ENCODE measurements around the gene IFI27.
"Not testable (repeated sequence)": the region's sequence is repeated elsewhere in the genome, so short reads cannot be mapped to it uniquely, and the experiment has no call there.

Gene IFI27

DNA sequence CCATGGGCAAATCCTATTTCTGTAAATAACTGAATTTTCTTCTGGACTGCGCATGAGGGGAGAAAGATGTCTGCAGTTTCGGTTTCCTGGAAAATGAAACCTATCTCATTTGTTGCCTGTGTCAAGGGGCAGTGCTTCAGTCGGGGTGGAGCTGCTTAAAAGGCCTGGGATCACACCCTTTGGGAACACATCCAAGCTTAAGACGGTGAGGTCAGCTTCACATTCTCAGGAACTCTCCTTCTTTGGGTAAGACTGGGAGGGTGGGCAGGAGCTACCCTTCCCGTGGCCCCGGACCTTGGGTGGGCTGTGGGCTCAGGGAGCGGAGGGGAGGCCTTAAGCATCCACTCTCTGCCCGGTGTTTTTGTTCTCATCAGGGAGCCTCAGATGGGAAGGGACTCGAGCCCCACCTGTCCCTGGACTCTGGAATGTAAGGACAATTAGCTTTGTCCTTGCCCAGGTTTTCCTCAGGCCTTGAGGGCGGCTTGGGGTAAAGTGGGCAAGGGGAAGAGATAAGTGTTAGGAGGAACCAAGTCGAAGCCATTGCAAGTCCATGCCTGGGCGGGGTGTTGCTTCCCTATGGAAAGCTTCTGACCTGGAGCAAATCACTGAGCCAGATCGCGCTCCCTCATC, at the start of gene IFI27:
Gene IFI27 (plus strand): TSS at position 185 of the 630 bp plus-strand sequence.
- no peak for DNase-seq (ENCODE audit: low spot score)

DNA sequence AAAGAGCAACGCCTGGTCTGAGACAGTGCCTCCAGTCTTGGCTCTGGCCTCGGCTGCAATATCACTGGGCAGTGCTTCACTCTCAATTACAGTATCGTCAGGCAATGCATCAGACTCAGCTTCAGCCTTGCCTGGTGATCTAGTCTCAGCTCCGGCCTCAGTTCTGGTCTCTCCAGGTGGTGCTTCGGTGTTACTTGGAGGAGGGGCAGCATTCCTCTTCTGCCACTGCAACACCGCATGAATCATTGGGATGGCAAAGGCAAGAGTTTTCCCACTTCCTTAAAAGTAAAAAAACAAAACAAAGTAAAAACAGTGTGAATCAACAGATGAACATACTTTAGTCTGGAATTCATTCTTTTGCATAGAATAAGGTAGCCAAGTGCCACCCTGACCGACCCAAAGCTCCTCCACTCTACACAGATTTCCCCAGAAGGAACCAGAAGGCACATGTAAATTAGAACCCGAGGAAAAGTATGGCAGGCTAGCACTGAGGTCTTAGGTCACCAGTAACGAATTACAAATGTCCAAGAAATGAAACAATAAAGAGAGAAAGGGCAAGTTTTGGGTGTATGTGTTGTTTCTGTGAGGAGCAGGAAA, 48.1 kb upstream of the IFI27 start:
- no peak for DNase-seq (ENCODE audit: low spot score)

DNA sequence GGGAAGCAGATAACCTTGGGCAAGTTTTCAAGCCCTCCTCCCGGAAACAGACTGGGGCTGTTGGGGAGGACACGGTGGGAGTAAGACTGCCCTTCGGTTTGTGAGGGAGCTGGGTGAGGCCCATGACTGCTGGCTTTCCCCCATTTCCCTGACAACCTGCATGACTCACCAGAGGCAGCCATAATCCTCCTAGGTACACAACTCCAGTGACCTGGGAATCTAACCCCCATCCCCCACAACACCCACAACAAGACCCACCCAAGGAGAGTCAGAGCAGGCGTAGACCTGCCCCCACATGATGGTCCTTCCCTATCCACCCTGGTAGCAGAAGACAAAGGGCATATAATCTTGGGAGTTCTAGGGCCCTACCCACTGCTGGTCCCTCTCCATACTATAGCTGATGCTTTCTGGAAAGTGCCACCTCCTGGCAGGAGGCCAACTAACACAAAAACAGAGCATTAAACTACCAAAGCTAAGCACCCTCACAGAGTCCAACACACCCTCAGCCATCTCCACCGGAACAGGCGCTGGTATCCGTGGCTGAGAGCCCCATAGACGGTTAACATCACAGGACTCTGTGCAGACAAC, 44.4 kb upstream of the IFI27 start:
- DNase-seq (ENCODE audit: low spot score), result peak; percentile 22

DNA sequence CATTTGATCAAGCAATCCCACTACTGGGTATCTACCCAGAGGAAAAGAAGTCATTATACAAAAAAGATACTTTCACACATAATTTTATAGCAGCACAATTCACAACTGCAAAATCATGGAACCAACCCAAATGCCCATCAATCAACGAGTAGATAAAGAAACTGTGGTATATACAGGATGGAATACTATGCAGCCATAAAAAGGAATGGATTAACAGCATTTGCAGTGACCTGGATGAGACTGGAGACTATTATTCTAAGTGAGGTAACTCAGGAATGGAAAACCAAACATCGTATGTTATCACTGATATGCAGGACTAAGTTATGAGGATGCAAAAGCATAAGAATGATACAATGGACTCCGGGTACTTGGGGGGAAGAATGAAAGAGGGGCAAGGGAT, 38.5 kb upstream of the IFI27 start:
- DNase-seq (ENCODE audit: low spot score), result not testable (repeated sequence)

DNA sequence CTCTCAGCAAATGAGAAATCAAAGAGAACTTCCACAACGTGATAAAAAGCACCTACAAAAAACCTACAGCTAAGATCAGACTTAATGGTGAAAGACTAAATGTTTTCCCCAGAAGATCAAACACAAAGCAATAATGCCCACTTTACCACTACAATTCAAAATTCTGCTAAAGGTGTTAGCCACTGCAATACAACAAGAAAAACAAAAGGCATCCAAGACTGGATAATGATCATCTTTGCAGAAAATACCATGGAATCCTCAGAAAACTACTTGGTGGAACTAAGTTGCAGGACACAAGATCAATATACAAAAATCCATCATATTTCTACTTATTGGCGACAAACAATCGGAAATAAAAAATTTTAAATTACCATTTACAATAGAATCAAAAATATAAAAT, 36.0 kb upstream of the IFI27 start:
- no peak for DNase-seq (ENCODE audit: low spot score)

DNA sequence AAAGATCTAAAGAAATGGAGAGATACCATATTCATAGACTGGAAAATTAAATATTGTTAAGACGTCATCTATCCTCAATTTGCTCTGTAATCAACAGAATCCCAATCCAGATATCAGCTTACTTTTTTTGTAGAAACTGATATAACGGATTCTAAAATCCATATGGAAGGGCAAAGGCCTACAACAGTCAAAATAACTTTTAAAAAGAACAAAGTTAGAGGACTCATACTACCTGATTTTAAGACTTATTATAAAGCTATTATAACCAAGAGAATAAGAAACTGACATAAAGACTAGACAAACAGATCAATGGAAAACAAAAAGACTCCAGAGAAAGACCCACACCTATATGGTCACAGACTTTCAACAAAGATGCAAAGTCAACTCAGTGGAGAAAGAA, 35.5 kb upstream of the IFI27 start:
- DNase-seq (ENCODE audit: low spot score), result no peak

DNA sequence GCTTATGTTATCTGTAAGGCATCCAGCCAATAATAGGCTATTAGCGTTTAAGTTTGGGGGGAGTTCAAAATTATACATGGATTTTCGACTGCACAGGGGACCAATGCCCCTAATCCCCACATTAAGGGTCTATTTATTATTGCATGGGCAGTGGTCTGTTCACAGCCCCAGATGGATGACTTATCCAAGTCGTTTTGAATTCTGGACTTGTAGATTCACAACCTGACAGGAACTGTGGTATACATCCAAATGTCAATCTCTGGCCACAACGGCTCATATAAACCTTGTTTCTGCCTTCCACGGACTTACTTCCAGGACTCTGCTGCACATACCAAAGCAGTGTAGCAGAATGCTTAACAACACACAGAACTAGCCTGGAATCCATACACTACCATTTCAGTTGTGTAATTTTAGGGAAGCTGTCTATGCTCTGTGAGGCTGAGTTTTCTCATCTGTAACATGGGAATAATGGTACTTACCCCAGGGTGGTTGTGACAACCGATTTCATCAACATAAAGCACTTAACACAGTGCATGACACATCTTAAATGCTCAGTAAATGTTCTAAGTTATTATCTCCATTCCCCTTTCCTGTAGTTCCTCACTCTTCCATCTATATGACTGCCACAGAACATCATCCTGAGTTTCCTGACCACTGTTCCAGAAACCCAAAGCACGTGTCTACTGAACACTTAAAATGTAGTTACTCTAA, 33.3 kb upstream of the IFI27 start:
- no peak for DNase-seq (ENCODE audit: low spot score)

DNA sequence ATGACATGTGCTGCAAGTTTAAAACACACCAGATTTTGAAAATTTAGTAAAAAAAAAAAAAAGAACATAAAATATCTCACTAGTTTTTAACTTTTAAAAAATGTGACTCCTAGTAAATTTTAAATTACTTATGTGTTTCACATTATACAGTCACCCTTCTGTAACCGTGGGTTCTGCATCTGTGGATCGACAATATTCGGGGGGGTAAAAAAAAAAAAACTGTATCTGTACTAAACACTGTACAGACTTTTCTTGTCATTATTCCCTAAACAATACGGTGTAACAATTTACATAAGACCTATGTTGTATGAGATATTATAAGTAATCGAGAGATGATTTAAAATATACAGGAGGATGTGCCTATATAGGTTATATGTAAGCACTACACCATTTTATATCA, 32.7 kb upstream of the IFI27 start:
- no peak for DNase-seq (ENCODE audit: low spot score)

DNA sequence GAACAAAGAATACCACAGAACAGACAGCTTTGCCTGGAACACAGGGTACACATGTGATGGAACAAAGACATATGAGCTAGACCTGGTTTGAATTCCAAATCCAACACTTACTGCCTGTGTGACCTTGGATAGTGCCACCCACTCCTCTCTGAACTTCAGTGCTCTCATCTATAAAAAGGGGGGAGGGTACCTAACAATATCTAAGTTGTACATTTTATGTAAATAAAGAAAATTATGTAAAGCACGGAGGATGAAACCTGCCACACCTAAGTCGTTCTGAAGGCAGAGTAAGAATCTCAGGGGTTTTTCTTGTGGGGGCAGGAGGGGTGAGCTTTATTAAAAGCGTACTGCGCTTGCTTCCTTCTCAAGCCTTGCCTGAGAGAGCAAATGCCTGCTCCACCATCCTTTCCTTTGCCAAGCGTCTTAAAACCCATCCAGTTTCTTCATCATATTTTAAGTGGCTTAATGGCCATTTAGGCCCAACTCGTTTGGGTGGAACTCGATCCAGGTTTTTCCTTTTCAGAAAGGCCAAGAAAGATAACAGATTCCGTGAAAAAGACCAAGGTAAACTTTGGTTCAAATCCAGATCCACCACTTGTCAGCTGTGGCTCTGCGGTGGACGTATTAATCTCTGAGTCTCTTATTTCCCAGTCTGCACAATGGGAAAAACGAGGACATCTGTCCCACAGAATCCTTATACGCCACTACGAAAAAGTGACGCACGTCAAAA, 30.5 kb upstream of the IFI27 start:
- peak; percentile 41 for DNase-seq (ENCODE audit: low spot score)

DNA sequence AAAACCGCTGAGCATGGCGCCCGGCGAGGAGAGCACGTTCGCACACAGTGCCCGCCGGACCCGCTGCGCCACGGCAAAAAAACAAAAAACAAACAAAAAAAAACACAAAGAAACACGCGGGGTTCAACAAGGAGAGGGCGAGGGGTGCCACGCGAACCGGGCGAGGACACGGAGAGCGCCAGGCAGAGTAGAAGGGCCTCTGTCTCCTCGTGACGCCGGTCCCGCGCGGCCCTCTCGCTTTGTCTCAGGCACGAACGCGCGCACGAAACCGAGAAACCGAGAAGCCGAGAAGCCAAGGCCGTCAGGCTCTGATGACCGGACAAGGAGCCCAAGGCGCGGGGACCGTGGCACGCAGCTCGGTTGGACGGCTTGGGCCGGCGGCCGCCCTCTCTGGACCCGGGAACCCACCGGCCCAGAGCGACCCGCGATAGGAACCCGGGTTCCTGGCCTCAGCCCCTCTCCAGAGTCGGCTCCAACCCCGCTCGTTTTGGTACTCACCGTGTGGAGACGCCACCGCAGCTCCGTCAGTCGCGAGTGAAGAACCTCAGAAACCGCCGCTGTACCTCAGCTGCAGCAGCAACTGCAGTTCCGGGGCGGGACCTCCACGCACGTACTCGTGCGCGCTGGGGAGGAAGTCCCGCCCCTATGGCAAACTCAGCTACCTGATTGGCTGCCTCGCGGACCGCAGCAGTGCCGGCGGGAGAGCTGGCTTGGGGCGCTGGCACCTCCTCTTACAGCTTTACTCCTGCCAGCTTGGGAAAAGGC, 29.7 kb upstream of the IFI27 start, which contains the start of the genes DDX24 and IFI27L1:
Gene DDX24 (minus strand): TSS at position 582 of the 765 bp plus-strand sequence. CDS start 1,460 bp downstream, outside the sequence.
Gene IFI27L1 (plus strand): TSS at position 690 of the 765 bp plus-strand sequence. CDS start 15,628 bp downstream, outside the sequence.
- DNase-seq (ENCODE audit: low spot score), result peak; percentile 96

DNA sequence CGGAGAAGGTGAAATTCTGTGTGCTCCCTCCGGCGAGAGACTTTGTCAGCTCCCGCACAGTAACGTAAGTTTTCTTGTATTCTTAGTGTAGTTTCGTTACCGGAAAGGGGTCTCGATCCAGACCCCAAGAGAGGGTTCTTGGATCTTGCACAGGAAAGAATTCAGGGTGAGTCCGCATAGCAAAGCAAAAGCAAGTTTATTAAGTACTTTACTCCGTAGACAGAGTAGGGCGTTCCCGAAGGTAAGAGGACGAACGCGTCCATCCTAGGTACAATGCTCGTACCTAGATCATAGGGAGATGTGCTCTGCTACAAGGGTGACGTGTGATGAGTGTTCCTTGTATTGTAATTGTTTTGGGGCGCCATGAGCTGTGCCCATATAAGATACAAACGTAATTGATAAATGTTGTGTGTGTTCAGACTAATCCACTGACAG, 29.1 kb upstream of the IFI27 start:
- DNase-seq (ENCODE audit: low spot score), result peak; percentile 41

DNA sequence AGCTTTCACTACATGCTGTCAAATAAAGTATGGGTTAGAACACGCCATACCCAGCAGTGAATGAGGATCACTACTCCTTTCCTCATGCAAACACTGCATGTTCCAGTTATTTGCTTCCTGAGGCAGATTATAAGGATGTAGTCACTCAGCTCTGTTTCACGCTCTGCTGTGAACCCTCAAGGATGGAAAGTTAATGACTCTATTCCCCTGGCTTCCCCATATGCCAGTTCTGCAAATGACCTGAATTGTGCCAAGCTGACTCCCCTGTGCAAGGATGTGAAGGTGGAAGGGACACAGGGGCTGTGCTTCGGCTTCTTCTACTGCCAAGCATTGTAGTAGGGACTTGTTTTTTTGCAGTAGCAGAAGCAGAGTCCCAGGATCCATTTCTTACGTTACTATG, 22.6 kb upstream of the IFI27 start:
- DNase-seq (ENCODE audit: low spot score), result no peak

DNA sequence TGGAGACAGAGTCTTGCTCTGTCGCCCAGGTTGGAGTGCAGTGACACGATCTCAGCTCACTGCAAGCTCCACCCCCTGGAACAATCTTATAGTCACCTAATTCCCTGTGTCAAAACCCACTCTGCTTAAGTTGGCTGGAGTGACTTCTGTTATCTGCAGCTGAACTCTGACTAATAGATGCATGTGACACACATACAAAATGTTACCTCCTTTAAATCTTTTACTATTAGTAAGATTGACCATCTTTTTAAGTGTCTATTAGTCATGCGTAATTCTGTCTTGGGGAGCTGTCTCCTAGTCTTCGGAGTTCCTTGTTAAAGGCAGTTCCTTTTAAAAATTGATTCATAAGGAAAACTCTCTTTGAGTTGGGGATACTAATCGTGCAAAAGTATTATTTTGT, 22.0 kb upstream of the IFI27 start:
- DNase-seq (ENCODE audit: low spot score), result no peak

DNA sequence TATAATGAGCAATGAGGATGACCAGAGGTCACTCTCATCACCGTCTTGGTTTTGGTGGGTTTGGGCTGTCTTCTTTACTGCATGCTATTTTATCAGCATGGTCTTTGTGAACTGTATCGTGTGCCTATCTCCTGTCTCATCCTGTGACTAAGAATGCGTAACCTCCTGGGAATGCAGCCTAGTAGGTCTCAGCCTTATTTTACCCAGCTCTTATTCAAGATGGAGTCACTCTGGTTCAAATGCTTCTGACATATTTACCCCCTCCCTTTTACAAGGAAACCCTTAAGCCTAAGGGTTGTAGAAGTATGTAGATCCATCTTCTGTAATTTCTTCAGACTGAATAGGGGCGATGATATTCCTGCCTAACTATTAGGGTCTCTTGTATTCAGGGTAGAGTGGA, 21.1 kb upstream of the IFI27 start:
- no peak for DNase-seq (ENCODE audit: low spot score)

DNA sequence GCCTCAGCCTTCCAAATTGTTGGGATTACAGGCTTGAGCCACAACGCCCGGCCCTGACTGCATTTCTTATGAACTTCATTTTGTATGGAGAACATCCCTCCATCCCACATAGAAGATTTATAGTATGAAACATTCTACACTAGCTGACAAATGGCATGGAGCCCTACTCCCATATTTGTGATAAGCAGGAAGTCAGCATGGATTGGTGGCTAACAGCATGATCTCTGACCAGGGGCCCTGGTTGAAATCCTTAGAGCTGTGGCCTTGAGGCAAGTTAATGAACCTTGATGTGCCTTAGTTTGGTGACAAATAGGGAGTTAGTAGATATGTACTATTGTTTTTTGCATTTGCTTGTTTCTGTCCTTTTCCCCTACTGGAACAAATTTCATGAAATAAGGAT, 17.1 kb upstream of the IFI27 start:
- no peak for DNase-seq (ENCODE audit: low spot score)

DNA sequence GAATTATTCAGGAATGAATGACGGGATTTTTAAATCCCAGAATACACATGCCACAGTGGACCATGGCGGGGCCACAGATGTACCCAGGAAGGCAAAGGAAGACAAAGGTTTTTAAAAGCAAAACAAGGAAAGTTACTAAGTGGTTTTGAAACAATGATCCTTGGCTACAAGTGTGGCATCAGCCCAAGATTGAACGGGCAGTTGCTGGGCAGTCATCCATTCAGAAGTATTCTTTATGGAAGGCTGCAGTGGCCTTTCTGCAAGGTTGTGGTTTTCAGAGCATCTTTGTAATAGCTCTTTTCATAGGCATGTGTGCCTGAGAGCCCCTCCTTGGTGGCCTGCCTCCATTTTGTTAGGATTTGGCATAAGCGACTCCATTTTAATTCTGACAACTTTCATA, 13.4 kb upstream of the IFI27 start:
- DNase-seq (ENCODE audit: low spot score), result no peak

DNA sequence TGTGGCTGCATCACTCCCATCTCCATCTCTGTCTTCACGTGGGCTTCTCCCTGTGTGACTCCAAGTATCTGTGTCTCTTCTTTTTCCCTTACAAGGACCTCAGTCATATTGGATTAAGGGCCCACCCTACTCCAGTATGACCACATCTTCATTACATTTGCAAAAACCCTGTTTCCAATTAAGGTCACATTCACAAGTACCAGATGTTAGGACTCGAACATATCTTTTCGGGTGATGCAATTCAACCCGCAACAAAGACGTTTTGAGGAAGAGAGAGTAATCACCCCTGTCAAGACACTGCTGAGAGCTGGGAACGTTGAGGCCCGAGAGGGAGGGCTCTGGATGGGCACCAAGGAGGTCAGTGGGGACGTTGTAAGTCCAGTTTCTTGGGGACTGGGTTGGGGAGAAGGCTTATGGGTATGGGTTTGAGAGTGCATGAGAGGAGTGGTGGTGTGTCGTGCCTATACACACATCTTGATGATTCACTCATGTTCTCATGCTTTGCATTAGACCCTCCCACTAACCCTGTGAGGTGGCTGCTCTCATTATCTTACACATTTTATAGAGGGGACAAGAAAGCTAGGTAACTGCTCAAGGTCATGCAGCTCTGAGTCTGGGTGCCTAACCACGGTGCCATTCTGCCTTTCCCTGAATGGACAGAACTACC, 12.1 kb upstream of the IFI27 start:
- no peak for DNase-seq (ENCODE audit: low spot score)

DNA sequence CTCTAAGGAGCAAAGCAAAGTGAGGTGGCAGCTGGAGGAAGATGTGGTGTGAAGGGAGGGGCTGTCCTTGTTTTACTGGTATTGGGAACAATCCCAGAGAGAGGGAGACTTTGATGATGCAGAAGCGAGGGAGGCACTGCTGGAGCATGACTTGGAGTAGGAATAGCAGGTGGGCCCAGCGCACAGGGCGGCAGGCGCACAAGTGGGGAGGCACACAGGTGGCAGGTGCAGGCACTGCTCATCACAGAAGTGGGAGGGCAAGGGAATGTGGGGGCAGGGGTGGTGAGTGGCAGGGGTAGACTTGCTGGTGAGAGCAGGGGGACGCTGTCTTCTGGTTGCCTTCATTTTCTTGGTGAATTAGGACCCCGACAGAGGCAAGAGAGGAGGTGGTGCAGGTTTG, 11.5 kb upstream of the IFI27 start:
- DNase-seq (ENCODE audit: low spot score), result no peak

DNA sequence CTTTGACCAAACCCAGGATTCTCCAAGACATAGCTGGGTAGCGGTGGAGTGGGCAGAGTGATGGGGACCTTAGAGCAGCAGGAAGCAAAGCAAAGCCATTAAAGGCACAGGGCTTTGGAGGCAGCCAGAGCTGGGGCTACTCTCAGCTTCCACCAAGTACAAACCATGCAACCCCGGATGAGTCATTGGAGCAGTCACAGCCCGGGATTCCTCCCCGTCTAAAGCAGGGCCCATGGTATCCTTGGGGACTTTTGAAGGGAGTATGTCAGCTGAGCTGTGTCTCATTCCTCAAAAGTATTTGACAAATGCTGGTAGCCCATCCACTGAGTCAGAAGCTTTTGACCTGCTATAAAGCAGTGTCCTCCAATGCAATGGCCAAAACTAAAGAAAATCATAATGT, 9.7 kb upstream of the IFI27 start:
- DNase-seq (ENCODE audit: low spot score), result peak; percentile 34

DNA sequence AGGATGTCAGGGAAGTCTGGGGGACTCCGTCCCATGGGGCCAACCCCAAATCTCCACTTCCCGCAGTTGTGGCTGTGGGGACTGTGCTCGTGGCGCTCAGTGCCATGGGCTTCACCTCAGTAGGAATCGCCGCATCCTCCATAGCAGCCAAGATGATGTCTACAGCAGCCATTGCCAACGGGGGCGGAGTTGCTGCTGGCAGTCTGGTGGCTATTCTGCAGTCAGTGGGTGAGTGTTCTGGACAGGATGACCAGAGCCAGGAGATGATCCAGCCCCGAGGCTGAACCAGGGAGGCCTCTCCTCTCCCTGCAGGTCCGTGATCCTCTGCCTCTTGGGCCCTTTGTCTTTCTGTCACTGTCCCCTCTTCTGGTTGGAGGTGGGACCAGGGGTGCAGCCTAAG, 8.8 kb upstream of the IFI27 start:
- DNase-seq (ENCODE audit: low spot score), result no peak

Measured in SW480 (cell line).